ENCODE results near the gene DMTF1.
"Not testable (repeated sequence)": the region's sequence is repeated elsewhere in the genome, so short reads cannot be mapped to it uniquely, and the experiment has no call there.

DMTF1 gene

DNA sequence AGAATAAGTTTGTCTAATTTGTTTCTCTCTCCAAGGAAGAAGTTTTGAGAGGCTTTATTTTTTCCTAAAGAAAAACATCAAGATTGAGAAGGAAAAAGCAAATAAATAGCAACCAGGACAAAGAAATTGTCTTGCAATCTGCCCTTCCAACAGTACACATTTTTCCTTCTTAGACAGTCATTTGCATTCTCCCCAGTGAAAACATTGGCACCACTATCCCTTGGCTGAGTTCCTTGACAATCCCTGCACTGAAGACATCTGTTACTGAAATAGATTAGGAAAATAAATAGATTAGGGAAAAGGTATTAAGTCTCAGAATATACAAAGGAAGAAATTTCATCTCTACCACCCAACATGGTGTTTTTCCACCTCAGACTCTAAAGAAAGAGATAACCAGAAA lies 79.5 kb downstream of the DMTF1 start:
- H3K9me3 ChIP-seq (ENCODE audit: control insufficient read depth, insufficient read depth, low read depth, low read length): no peaks in the 10 kb centered on the region
- no peaks in the 10 kb centered on the region for H3K36me3 ChIP-seq (ENCODE audit: control insufficient read depth in 2 of 2, insufficient read depth in 1 of 2, low read length in 2 of 2)
- POLR2A ChIA-PET: interaction anchor here (1.3 kb wide), 1 partner anchor 11 kb away, joined by 3 read pairs; no protein-coding TSS in a partner anchor
- CTCF ChIA-PET: no interaction called here
- no peaks in the 10 kb centered on the region for H3K4me1 ChIP-seq (ENCODE audit: control insufficient read depth, insufficient read depth, low read length)
- no peak overlapping the region for H3K4me3 ChIP-seq (ENCODE audit: low read depth, low read length)
- no peak overlapping the region for H3K27ac ChIP-seq (ENCODE audit: extremely low read depth, low read depth, low read length)
- TF ChIP-seq ZNF791 (tag by site-specific recombination; IDR thresholded peaks at IDR 0.05): no peak

DNA sequence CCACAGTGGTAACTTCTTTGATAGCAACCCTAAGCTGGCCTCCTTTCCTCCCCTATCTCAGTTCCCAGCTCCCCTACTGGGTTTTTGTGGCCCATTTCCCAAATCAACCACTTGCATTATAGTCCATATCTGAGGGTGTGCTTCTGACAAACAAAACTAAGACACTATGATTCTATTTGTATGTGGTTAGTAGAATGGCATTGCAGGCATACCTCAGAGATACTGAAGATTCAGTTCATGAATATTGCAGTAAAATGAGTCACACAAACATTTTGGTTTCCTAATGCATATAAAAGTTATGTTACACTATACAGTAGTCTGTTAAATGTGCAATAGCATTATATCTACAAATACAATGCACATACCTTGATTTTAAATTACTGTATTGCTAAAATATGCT lies 82.7 kb downstream of the DMTF1 start:
- Histone ChIP-seq H3K36me3 (ENCODE audit: control insufficient read depth in 2 of 2, insufficient read depth in 1 of 2, low read length in 2 of 2) (no peaks in the 10 kb centered on the region), H3K27ac (ENCODE audit: extremely low read depth, low read depth, low read length) (no peak overlapping the region), H3K4me1 (ENCODE audit: control insufficient read depth, insufficient read depth, low read length) (no peaks in the 10 kb centered on the region), H3K9me3 (ENCODE audit: control insufficient read depth, insufficient read depth, low read depth, low read length) (no peaks in the 10 kb centered on the region), H3K4me3 (ENCODE audit: low read depth, low read length) (no peak overlapping the region)
- no peak for TF ChIP-seq ZNF626 (tag by site-specific recombination; IDR thresholded peaks at IDR 0.05)
- TF ChIP-seq, protein P1, sequence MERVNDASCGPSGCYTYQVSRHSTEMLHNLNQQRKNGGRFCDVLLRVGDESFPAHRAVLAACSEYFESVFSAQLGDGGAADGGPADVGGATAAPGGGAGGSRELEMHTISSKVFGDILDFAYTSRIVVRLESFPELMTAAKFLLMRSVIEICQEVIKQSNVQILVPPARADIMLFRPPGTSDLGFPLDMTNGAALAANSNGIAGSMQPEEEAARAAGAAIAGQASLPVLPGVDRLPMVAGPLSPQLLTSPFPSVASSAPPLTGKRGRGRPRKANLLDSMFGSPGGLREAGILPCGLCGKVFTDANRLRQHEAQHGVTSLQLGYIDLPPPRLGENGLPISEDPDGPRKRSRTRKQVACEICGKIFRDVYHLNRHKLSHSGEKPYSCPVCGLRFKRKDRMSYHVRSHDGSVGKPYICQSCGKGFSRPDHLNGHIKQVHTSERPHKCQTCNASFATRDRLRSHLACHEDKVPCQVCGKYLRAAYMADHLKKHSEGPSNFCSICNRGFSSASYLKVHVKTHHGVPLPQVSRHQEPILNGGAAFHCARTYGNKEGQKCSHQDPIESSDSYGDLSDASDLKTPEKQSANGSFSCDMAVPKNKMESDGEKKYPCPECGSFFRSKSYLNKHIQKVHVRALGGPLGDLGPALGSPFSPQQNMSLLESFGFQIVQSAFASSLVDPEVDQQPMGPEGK (tag by site-specific recombination; IDR thresholded peaks at IDR 0.05): no peak
- TF ChIP-seq ZNF211 (tag by site-specific recombination; IDR thresholded peaks at IDR 0.05; ENCODE audit: low read depth): no peak
- no peak for TF ChIP-seq ZNF19 (tag by site-specific recombination; IDR thresholded peaks at IDR 0.05; ENCODE audit: low read depth)
- no peak for TF ChIP-seq GLI4 (tag by site-specific recombination; IDR thresholded peaks at IDR 0.05)
- TF ChIP-seq ZNF324 (tag by site-specific recombination; IDR thresholded peaks at IDR 0.05): no peak
- TF ChIP-seq ZBTB8A (tag by site-specific recombination; IDR thresholded peaks at IDR 0.05): no peak
- TF ChIP-seq ZNF785 (tag by site-specific recombination; IDR thresholded peaks at IDR 0.05): no peak
- TF ChIP-seq ZNF585B (tag by site-specific recombination; IDR thresholded peaks at IDR 0.05): no peak
- TF ChIP-seq FEZF1 (tag by site-specific recombination; IDR thresholded peaks at IDR 0.05): no peak
- TF ChIP-seq ZNF140 (tag by site-specific recombination; IDR thresholded peaks at IDR 0.05): no peak
- TF ChIP-seq, protein P2, sequence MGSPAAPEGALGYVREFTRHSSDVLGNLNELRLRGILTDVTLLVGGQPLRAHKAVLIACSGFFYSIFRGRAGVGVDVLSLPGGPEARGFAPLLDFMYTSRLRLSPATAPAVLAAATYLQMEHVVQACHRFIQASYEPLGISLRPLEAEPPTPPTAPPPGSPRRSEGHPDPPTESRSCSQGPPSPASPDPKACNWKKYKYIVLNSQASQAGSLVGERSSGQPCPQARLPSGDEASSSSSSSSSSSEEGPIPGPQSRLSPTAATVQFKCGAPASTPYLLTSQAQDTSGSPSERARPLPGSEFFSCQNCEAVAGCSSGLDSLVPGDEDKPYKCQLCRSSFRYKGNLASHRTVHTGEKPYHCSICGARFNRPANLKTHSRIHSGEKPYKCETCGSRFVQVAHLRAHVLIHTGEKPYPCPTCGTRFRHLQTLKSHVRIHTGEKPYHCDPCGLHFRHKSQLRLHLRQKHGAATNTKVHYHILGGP (tag by site-specific recombination; IDR thresholded peaks at IDR 0.05): no peak
- no peak for TF ChIP-seq YY2 (tag by site-specific recombination; IDR thresholded peaks at IDR 0.05)
- TF ChIP-seq ZBTB20 (tag by site-specific recombination; IDR thresholded peaks at IDR 0.05): no peak
- TF ChIP-seq ZNF530 (tag by site-specific recombination; IDR thresholded peaks at IDR 0.05; ENCODE audit: low read depth): no peak
- no peak for TF ChIP-seq ZNF654 (tag by site-specific recombination; IDR thresholded peaks at IDR 0.05; ENCODE audit: low read depth)
- TF ChIP-seq ZEB2 (tag by site-specific recombination; IDR thresholded peaks at IDR 0.05): no peak
- TF ChIP-seq, protein P3, sequence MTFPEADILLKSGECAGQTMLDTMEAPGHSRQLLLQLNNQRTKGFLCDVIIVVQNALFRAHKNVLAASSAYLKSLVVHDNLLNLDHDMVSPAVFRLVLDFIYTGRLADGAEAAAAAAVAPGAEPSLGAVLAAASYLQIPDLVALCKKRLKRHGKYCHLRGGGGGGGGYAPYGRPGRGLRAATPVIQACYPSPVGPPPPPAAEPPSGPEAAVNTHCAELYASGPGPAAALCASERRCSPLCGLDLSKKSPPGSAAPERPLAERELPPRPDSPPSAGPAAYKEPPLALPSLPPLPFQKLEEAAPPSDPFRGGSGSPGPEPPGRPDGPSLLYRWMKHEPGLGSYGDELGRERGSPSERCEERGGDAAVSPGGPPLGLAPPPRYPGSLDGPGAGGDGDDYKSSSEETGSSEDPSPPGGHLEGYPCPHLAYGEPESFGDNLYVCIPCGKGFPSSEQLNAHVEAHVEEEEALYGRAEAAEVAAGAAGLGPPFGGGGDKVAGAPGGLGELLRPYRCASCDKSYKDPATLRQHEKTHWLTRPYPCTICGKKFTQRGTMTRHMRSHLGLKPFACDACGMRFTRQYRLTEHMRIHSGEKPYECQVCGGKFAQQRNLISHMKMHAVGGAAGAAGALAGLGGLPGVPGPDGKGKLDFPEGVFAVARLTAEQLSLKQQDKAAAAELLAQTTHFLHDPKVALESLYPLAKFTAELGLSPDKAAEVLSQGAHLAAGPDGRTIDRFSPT (tag by site-specific recombination; IDR thresholded peaks at IDR 0.05): no peak
- POLR2A ChIA-PET: no interaction called here
- CTCF ChIA-PET: interaction anchor here (0.6 kb wide), 1 partner anchor 270 kb away, joined by 7 read pairs; no protein-coding TSS in a partner anchor

DNA sequence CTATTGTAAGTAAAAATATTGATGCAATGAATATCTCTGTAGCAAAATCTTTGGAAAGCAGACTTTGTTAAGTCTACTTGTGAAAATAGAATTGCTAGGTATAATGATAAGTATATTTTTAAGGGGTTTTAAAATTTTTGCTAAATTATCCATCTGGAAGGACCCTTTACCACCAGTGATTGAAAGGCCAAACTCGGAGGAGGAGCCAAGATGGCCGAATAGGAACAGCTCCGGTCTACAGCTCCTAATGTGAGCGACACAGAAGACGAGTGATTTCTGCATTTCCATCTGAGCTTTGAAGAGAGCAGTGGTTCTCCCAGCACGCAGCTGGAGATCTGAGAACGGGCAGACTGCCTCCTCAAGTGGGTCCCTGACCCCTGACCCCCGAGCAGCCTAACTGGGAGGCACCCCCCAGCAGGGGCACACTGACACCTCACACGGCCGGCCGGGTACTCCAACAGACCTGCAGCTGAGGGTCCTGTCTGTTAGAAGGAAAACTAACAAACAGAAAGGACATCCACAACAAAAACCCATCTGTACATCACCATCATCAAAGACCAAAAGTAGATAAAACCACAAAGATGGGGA lies 86.3 kb downstream of the DMTF1 start:
- not testable (repeated sequence) for H3K4me1 ChIP-seq (ENCODE audit: control insufficient read depth, insufficient read depth, low read length); H3K4me3 ChIP-seq (ENCODE audit: low read depth, low read length); H3K27ac ChIP-seq (ENCODE audit: extremely low read depth, low read depth, low read length); H3K36me3 ChIP-seq (ENCODE audit: control insufficient read depth in 2 of 2, insufficient read depth in 1 of 2, low read length in 2 of 2); H3K9me3 ChIP-seq (ENCODE audit: control insufficient read depth, insufficient read depth, low read depth, low read length)
- ChIA-PET POLR2A (interaction anchor here (1.0 kb wide), 1 partner anchor 18 kb away, joined by 3 read pairs; no protein-coding TSS in a partner anchor), CTCF (interaction anchor here (0.6 kb wide), 1 partner anchor 1347 kb away, joined by 3 read pairs; no protein-coding TSS in a partner anchor)

DNA sequence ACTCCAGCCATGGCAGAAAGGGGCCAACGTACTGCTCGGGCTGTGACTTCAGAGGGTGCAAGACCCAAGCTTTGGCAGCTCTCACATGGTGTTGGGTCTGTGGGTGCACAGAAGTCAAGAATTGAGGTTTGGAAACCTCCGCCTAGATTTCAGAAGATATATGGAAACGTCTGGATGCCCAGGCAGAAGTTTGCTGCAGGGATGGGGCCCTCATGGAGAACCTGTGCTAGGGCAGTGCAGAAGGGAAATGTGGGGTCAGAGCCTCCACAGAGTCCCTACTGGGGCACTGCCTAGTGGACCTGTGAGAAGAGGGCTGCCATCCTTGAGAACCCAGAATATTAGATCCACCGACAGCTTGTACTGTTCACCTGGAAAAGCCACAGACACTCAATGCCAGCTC lies 93.4 kb downstream of the DMTF1 start:
- H3K36me3 ChIP-seq (ENCODE audit: control insufficient read depth in 2 of 2, insufficient read depth in 1 of 2, low read length in 2 of 2); H3K27ac ChIP-seq (ENCODE audit: extremely low read depth, low read depth, low read length); H3K4me3 ChIP-seq (ENCODE audit: low read depth, low read length); H3K9me3 ChIP-seq (ENCODE audit: control insufficient read depth, insufficient read depth, low read depth, low read length); POLR2A ChIA-PET; H3K4me1 ChIP-seq (ENCODE audit: control insufficient read depth, insufficient read depth, low read length): not testable (repeated sequence)
- CTCF ChIA-PET: interaction anchor here (0.6 kb wide), 1 partner anchor 220 kb away, joined by 3 read pairs; no protein-coding TSS in a partner anchor

Measured in HEK293 (cell line).